Measurements from ENCODE around the gene NFKBIE. TPM values are rescaled to one million over a fixed set of nuclear protein-coding genes. Genes with fewer than 3 reads are reported as not detected.

Gene NFKBIE
- total RNA-seq, 1 experiment from 2014 or later = 32.7 TPM

DNA sequence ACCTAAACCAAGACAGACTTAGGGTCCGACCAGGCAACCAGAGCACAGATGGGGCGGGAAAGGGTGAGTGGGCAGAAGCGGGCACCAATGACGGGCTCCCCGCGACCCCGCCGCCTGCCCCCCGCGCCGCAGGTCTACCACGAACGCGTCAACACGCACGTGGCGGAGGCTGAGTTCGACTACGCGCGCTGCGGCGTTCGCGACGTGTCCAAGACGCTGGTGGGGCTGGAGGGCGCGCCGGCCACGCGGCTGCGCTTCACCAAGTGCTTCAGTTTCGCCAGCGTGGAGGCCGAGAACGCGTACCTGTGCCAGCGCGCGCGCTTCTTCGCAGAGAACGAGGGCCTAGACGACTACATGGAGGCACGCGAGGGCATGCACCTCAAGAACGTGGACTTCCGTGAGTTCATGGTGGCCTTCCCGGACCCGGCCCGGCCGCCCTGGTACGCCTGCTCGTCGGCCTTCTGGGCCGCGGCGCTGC lies 10.0 kb upstream of the NFKBIE start:
- CTCF ChIA-PET = interaction anchor here (0.8 kb wide), 1 partner anchor 29 kb away, joined by 3 read pairs; no protein-coding TSS in a partner anchor
- no peak for TF ChIP-seq CTCF (IDR thresholded peaks at IDR 0.05; ENCODE audit: unreplicated experiment)
- Mint-ChIP-seq H3K36me3 (ENCODE audit: insufficient read depth, unreplicated experiment) (no peaks in the 10 kb centered on the region), H3K27me3 (ENCODE audit: unreplicated experiment) (peaks cover 88% of the 10 kb centered on the region), H3K27ac (ENCODE audit: unreplicated experiment) (no peak overlapping the region), H3K4me3 (ENCODE audit: low read depth, unreplicated experiment) (no peak overlapping the region), H3K9me3 (ENCODE audit: low read depth, unreplicated experiment) (no peaks in the 10 kb centered on the region), H3K4me1 (ENCODE audit: low read depth, unreplicated experiment) (peaks cover 9% of the 10 kb centered on the region)
- no TSS peak for BruUV-seq (replicated peaks)
- no peak for DNase-seq
- intact Hi-C loops (cut with micrococcal nuclease; ENCODE audit: unreplicated experiment) = no loop called here

DNA sequence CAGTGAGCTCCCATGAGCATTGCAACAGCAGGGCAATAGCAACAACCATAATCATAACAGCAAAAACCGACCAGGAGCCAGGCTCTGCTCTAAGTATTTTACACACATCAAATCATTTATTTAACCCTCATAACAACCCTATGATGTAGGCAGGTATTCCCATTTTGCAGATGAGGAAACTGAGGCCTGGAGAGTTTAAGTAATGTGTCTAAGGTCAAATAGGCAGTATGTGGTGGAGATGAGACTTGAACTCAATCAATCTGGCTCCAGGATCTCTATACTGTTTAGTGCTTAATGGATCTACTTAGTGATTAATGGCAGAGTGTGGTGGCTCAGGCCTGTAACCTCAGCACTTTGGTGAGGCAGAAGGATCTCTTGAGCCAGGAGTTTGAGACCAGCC lies 8.3 kb upstream of the NFKBIE start:
- Mint-ChIP-seq H3K36me3 (ENCODE audit: insufficient read depth, unreplicated experiment) (no peaks in the 10 kb centered on the region), H3K4me3 (ENCODE audit: low read depth, unreplicated experiment) (no peak overlapping the region), H3K27me3 (ENCODE audit: unreplicated experiment) (peaks cover 88% of the 10 kb centered on the region), H3K9me3 (ENCODE audit: low read depth, unreplicated experiment) (no peaks in the 10 kb centered on the region), H3K4me1 (ENCODE audit: low read depth, unreplicated experiment) (peaks cover 9% of the 10 kb centered on the region), H3K27ac (ENCODE audit: unreplicated experiment) (no peak overlapping the region)
- DNase-seq = no peak
- no peak for TF ChIP-seq CTCF (IDR thresholded peaks at IDR 0.05; ENCODE audit: unreplicated experiment)
- CTCF ChIA-PET = no interaction called here
- no TSS peak for BruUV-seq (replicated peaks)
- intact Hi-C loops (cut with micrococcal nuclease; ENCODE audit: unreplicated experiment) = no loop called here

- no peak overlapping the region for H3K27ac Mint-ChIP-seq (ENCODE audit: unreplicated experiment)
- H3K4me1 Mint-ChIP-seq (ENCODE audit: low read depth, unreplicated experiment) = peaks cover 9% of the 10 kb centered on the region
- H3K4me3 Mint-ChIP-seq (ENCODE audit: low read depth, unreplicated experiment) = no peak overlapping the region
- intact Hi-C loops (cut with micrococcal nuclease; ENCODE audit: unreplicated experiment) = no loop called here
- no peak for DNase-seq
- BruUV-seq (replicated peaks) = no TSS peak
- TF ChIP-seq CTCF (IDR thresholded peaks at IDR 0.05; ENCODE audit: unreplicated experiment) = no peak
- no peaks in the 10 kb centered on the region for H3K9me3 Mint-ChIP-seq (ENCODE audit: low read depth, unreplicated experiment)
- H3K36me3 Mint-ChIP-seq (ENCODE audit: insufficient read depth, unreplicated experiment) = no peaks in the 10 kb centered on the region
- CTCF ChIA-PET = no interaction called here
- peaks cover 88% of the 10 kb centered on the region for H3K27me3 Mint-ChIP-seq (ENCODE audit: unreplicated experiment)
Measured at GRCh38 chr6:44272999-44273566, 7.7 kb upstream of the NFKBIE start.

DNA sequence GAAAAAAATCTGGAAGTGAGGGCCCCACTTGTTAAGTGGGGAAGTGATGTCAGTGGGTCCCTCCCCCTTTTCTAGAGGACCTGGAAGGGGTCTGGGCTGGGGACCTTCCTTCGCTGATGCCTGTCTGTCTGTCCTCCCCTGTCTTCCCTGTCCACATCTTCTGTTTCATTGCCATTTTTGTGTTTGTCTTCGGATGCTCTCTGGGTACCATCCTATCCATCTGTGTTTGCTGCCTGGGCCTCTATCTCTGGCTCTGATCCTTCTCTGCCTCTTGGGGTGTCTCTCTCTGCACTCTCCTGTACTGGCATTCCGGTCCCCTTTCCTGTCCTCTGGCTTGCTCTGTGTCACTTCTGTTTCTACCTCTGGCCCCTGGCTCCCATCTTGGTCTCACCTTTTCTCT lies 7.2 kb upstream of the NFKBIE start:
- Mint-ChIP-seq H3K4me3 (ENCODE audit: low read depth, unreplicated experiment) (no peak overlapping the region), H3K9me3 (ENCODE audit: low read depth, unreplicated experiment) (no peaks in the 10 kb centered on the region), H3K27me3 (ENCODE audit: unreplicated experiment) (peaks cover 88% of the 10 kb centered on the region), H3K4me1 (ENCODE audit: low read depth, unreplicated experiment) (peaks cover 9% of the 10 kb centered on the region), H3K27ac (ENCODE audit: unreplicated experiment) (no peak overlapping the region), H3K36me3 (ENCODE audit: insufficient read depth, unreplicated experiment) (no peaks in the 10 kb centered on the region)
- TF ChIP-seq CTCF (IDR thresholded peaks at IDR 0.05; ENCODE audit: unreplicated experiment) = no peak
- no peak for DNase-seq
- intact Hi-C loops (cut with micrococcal nuclease; ENCODE audit: unreplicated experiment) = no loop called here
- CTCF ChIA-PET = no interaction called here
- BruUV-seq (replicated peaks) = no TSS peak
